CD4-positive, alpha-beta memory T cell (primary cell): ENCODE data around the gene SLC29A1. TPM values are rescaled to one million over a fixed set of nuclear protein-coding genes. Genes with fewer than 3 reads are reported as not detected.

Source experiments
- CTCF ChIA-PET: fragments of 350-600 bp; sonication (Branson Sonifier 250); formaldehyde crosslinking; loops from one replicate; lab custom pipeline; 2021; ENCODE audit warnings: inconsistent platforms; ENCODE audit not compliant: partially characterized antibody; lab: Charles Lee
- POLR2A ChIA-PET: fragments of 350-600 bp; sonication (Branson Sonifier 250); formaldehyde crosslinking; loops from one replicate; lab custom pipeline; 2021; ENCODE audit not compliant: partially characterized antibody; lab: Charles Lee
- DNase-seq, 5 donors: peaks; one replicate each; pipeline versions ENCODE4 v3.0.0 to v3.0.0-alpha.2; 2020 to 2022; ENCODE audit warnings: mixed read lengths in 1 of 5
- H3K27ac ChIP-seq: one replicate; pipeline ENCODE4 v1.7.0; 2013; ENCODE audit warnings: low read depth, low read length
- H3K27me3 ChIP-seq: 2 replicates; pipeline ENCODE4 v1.7.0; 2013; ENCODE audit warnings: mild to moderate bottlenecking, low read length, moderate library complexity; ENCODE audit not compliant: insufficient read depth
- H3K36me3 ChIP-seq: 2 replicates; pipeline ENCODE4 v1.7.0; 2013; ENCODE audit warnings: mild to moderate bottlenecking, low read length, moderate library complexity; ENCODE audit not compliant: insufficient read depth
- H3K4me1 ChIP-seq: 2 replicates; pipeline ENCODE4 v1.7.0; 2013; ENCODE audit warnings: mild to moderate bottlenecking, low read length, moderate library complexity; ENCODE audit not compliant: insufficient read depth
- H3K4me3 ChIP-seq, 2 donors: one replicate each; pipeline ENCODE4 v1.7.0; 2013; ENCODE audit warnings: low read length in 2 of 2, mild to moderate bottlenecking in 1 of 2
- H3K9me3 ChIP-seq, 2 donors: one replicate each; pipeline ENCODE4 v1.7.0; 2013; ENCODE audit warnings: low read length in 2 of 2, control low read depth in 1 of 2; ENCODE audit not compliant: control insufficient read depth in 1 of 2
- H3K27ac Mint-ChIP-seq, 7 donors: one replicate each; pipeline ENCODE4 v1.8.0; 2020 to 2021; ENCODE audit warnings: mixed read lengths in 7 of 7, mild to moderate bottlenecking in 6 of 7, inconsistent platforms in 3 of 7, moderate library complexity in 3 of 7
- H3K27me3 Mint-ChIP-seq, 2 donors: one replicate each; pipeline ENCODE4 v1.8.0; 2020 to 2021; ENCODE audit warnings: mixed read lengths in 2 of 2
- H3K36me3 Mint-ChIP-seq, 2 donors: one replicate each; pipeline ENCODE4 v1.8.0; 2020 to 2021; ENCODE audit warnings: mixed read lengths in 2 of 2, inconsistent platforms in 1 of 2, mild to moderate bottlenecking in 1 of 2
- H3K4me1 Mint-ChIP-seq, 4 donors: one replicate each; pipeline ENCODE4 v1.8.0; 2020 to 2021; ENCODE audit warnings: mixed read lengths in 4 of 4, mild to moderate bottlenecking in 1 of 4
- H3K4me3 Mint-ChIP-seq, 8 donors: one replicate each; pipeline ENCODE4 v1.8.0; 2020 to 2021; ENCODE audit warnings: mixed read lengths in 8 of 8, mild to moderate bottlenecking in 7 of 8, moderate library complexity in 6 of 8, inconsistent platforms in 3 of 8
- H3K9me3 Mint-ChIP-seq, 8 donors: one replicate each; pipeline ENCODE4 v1.8.0; 2020 to 2021; ENCODE audit warnings: mixed read lengths in 8 of 8, mild to moderate bottlenecking in 5 of 8, inconsistent platforms in 3 of 8, moderate library complexity in 1 of 8
- intact Hi-C: fragments of 100-400 bp; cut with micrococcal nuclease; formaldehyde crosslinking; loops from one replicate; pipeline ENCODE4 v1.15.1; 2023
- polyA plus RNA-seq, 2 donors: library from polyadenylated mRNA; unstranded; fragments of 300-500 nt; fragmentation: Illumina TruSeq; gene quantifications; one replicate each; pipeline ENCODE4 v1.2.3, GENCODE V29; 2021
- total RNA-seq, 2 experiments: library from RNA; stranded (reverse); gene quantifications; one replicate each; pipeline ENCODE4 v1.2.3, GENCODE V29; 2021

The SLC29A1 gene
- total and polyA plus RNA-seq, 4 experiments from 2014 or later: 2.1 to 3.7 (median 3.2) TPM

- Histone ChIP-seq H3K9me3 (no peaks in the 10 kb centered on the region), H3K4me3 (no peak overlapping the region), H3K27ac (no peak overlapping the region), H3K36me3 (no peaks in the 10 kb centered on the region), H3K27me3 (no peaks in the 10 kb centered on the region), H3K4me1 (peaks cover 15% of the 10 kb centered on the region)
- Mint-ChIP-seq H3K27ac (no peak overlapping the region), H3K27me3 (peaks cover 5 to 10% of the 10 kb centered on the region in 2 donors), H3K36me3 (no peaks in the 10 kb centered on the region), H3K9me3 (no peaks in the 10 kb centered on the region), H3K4me3 (no peak overlapping the region), H3K4me1 (peaks cover 3 to 14% (median 8%) of the 10 kb centered on the region in 4 donors)
- ChIA-PET POLR2A (no interaction called here), CTCF (no interaction called here)
- no peak for DNase-seq
- intact Hi-C loops: no loop called here
These were observed 5.9 kb upstream of the SLC29A1 start for GRCh38 chr6:44217332-44218143.

- Mint-ChIP-seq H3K4me3 (peak overlapping the region in 6 of 8 donors; percentile 21 to 66 (median 46)), H3K27ac (peak overlapping the region in 1 of 7 donors; percentile 41), H3K27me3 (peaks cover 2 to 7% of the 10 kb centered on the region in 2 donors), H3K36me3 (no peaks in the 10 kb centered on the region), H3K4me1 (peaks cover 7 to 28% (median 17%) of the 10 kb centered on the region in 4 donors), H3K9me3 (no peaks in the 10 kb centered on the region)
- H3K27ac ChIP-seq: no peak overlapping the region
- ChIA-PET CTCF (interaction anchor here (0.6 to 1.0 kb wide), 2 partner anchors 48 to 119 kb away, joined by 3 read pairs; no protein-coding TSS in a partner anchor), POLR2A (interaction anchor here (2.5 kb wide), 1 partner anchor 27 kb away, joined by 12 read pairs; the partner anchor contains the start of gene HSP90AB1)
- no peak overlapping the region for H3K4me3 ChIP-seq
- DNase-seq: peak in 2 of 5 donors; percentile 11 to 41
- H3K9me3 ChIP-seq: no peaks in the 10 kb centered on the region
- intact Hi-C loops: no loop called here
- no peaks in the 10 kb centered on the region for H3K36me3 ChIP-seq
- peaks cover 25% of the 10 kb centered on the region for H3K4me1 ChIP-seq
- H3K27me3 ChIP-seq: no peaks in the 10 kb centered on the region
These were observed 4.2 kb upstream of the SLC29A1 start for GRCh38 chr6:44219053-44219814.

DNA sequence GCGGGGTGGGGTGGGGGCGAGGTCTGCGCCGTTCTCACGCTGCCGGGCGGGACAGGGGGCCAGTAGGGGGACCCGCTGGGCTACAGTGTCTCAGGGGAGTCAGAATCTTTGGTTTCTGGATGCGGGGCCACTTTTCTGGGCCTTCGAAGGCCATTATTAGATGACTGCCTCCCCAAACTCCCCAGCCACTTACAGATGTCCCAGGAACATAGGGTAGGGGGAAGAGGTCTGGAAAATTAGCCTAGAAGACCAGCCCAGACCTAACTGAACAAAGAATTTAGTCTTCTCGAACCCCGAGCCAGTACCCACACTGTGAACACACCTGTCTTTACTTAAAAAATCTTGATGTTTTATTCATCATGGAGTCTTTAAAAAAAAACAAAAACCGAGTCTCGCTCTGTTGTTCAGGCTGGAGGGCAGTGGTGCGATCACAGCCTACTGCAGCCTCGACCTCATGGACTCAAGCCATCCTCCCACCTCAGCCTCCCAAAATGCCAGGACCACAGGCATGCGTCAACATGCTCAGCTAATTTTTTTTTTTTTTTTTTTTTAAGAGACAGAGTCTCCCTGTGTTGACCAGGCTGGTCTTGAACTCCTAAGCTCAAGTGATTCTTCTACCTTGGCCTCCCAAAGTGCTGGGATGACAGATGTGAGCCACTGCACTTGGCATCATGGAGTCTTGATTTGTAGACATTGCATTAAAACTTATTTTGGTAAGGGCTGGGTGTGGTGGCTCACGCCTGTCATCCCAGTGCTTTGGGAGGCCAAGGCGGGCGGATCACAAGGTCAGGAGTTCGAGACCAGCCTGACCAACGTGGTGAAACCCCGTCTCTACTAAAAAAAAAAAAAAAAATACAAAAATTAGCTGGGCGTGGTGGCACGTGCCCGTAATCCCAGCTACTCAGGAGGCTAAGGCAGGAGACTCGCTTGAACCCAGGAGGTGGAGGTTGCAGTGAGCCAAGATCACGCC, 3.3 kb upstream of the SLC29A1 start:
- Histone ChIP-seq H3K4me3 (no peak overlapping the region), H3K27me3 (no peaks in the 10 kb centered on the region), H3K27ac (no peak overlapping the region), H3K36me3 (no peaks in the 10 kb centered on the region), H3K9me3 (no peaks in the 10 kb centered on the region), H3K4me1 (peaks cover 29% of the 10 kb centered on the region)
- POLR2A ChIA-PET: interaction anchor here (2.5 kb wide), 1 partner anchor 26 kb away, joined by 12 read pairs; the partner anchor contains the start of gene HSP90AB1
- CTCF ChIA-PET: interaction anchor here (0.7 to 6.8 kb wide), 6 partner anchors 10 to 233 kb away, joined by 3 to 84 read pairs (median 6); partner anchors contain the start of gene HSP90AB1
- Mint-ChIP-seq H3K36me3 (no peaks in the 10 kb centered on the region), H3K9me3 (no peaks in the 10 kb centered on the region), H3K27me3 (peaks cover 2 to 7% of the 10 kb centered on the region in 2 donors), H3K4me3 (peak overlapping the region in 3 of 8 donors; percentile 29 to 50 (median 35)), H3K27ac (no peak overlapping the region), H3K4me1 (peaks cover 7 to 36% (median 21%) of the 10 kb centered on the region in 4 donors)
- no peak for DNase-seq
- intact Hi-C loops: no loop called here

- peaks cover 29% of the 10 kb centered on the region for H3K4me1 ChIP-seq
- Mint-ChIP-seq H3K4me3 (peak overlapping the region in 1 of 8 donors; percentile 68), H3K27ac (peak overlapping the region in 2 of 7 donors; percentile 38 to 65), H3K9me3 (no peaks in the 10 kb centered on the region), H3K36me3 (no peaks in the 10 kb centered on the region), H3K27me3 (peaks cover 2 to 7% of the 10 kb centered on the region in 2 donors), H3K4me1 (peaks cover 7 to 36% (median 21%) of the 10 kb centered on the region in 4 donors)
- H3K27ac ChIP-seq: no peak overlapping the region
- H3K9me3 ChIP-seq: no peaks in the 10 kb centered on the region
- no peak overlapping the region for H3K4me3 ChIP-seq
- no peaks in the 10 kb centered on the region for H3K27me3 ChIP-seq
- H3K36me3 ChIP-seq: no peaks in the 10 kb centered on the region
- ChIA-PET POLR2A (interaction anchor here (1.2 to 5.3 kb wide), 2 partner anchors 26 to 36 kb away, joined by 5 to 72 read pairs; partner anchors contain the start of genes HSP90AB1 and SLC35B2), CTCF (interaction anchor here (0.8 to 6.8 kb wide), 13 partner anchors 9 to 232 kb away, joined by 3 to 84 read pairs (median 3); partner anchors contain the start of gene HSP90AB1)
- intact Hi-C loops: loop anchor here (1.0 kb wide), 2 partner anchors 44 to 117 kb away; partner anchors contain the start of gene NFKBIE
- no peak for DNase-seq
These were observed 2.5 kb upstream of the SLC29A1 start for GRCh38 chr6:44220913-44221290.

GRCh38 chr6:44221291-44221960, 2.0 kb upstream of the SLC29A1 start:
- Mint-ChIP-seq H3K4me1 (peaks cover 7 to 36% (median 21%) of the 10 kb centered on the region in 4 donors), H3K27me3 (peaks cover 2 to 7% of the 10 kb centered on the region in 2 donors), H3K36me3 (no peaks in the 10 kb centered on the region), H3K27ac (peak overlapping the region in 4 of 7 donors; percentile 44 to 72 (median 56)), H3K4me3 (peak overlapping the region in 4 of 8 donors; percentile 15 to 68 (median 29)), H3K9me3 (no peaks in the 10 kb centered on the region)
- H3K27ac ChIP-seq: no peak overlapping the region
- H3K4me1 ChIP-seq: peaks cover 29% of the 10 kb centered on the region
- intact Hi-C loops: loop anchor here (1.0 kb wide), 2 partner anchors 44 to 117 kb away; partner anchors contain the start of gene NFKBIE
- H3K27me3 ChIP-seq: no peaks in the 10 kb centered on the region
- H3K4me3 ChIP-seq: no peak overlapping the region
- CTCF ChIA-PET: interaction anchor here (0.6 to 6.8 kb wide), 16 partner anchors 8 to 654 kb away, joined by 3 to 84 read pairs (median 3); partner anchors contain the start of gene HSP90AB1
- H3K9me3 ChIP-seq: no peaks in the 10 kb centered on the region
- DNase-seq: peak; percentile 72 to 80 (median 74)
- no peaks in the 10 kb centered on the region for H3K36me3 ChIP-seq
- POLR2A ChIA-PET: interaction anchor here (1.2 to 5.3 kb wide), 3 partner anchors 21 to 36 kb away, joined by 5 to 72 read pairs (median 9); partner anchors contain the start of genes HSP90AB1 and SLC35B2
